HG03280 (cell line): Measurements from ENCODE around the gene LRP3.
"Not testable (repeated sequence)": the region's sequence is repeated elsewhere in the genome, so short reads cannot be mapped to it uniquely, and the experiment has no call there.

Experiments
- ATAC-seq: cut with Tn5 transposase; IDR thresholded peaks from one replicate; pipeline ENCODE4 v1.9.1; 2021; ENCODE audit warnings: mild to moderate bottlenecking, moderate library complexity; ENCODE audit not compliant: unreplicated experiment

Gene LRP3

GRCh38 chr19:33215438-33216197 lies 21.5 kb downstream of the LRP3 start:
- ATAC-seq: no peak

GRCh38 chr19:33216198-33216830 lies 22.2 kb downstream of the LRP3 start:
- no peak for ATAC-seq

GRCh38 chr19:33217881-33218280 lies 23.8 kb downstream of the LRP3 start:
- ATAC-seq: no peak

- no peak for ATAC-seq
These were observed 25.2 kb downstream of the LRP3 start for GRCh38 chr19:33219261-33219815.

GRCh38 chr19:33220115-33220514 lies 26.0 kb downstream of the LRP3 start:
- no peak for ATAC-seq

GRCh38 chr19:33220735-33221134 lies 26.6 kb downstream of the LRP3 start:
- no peak for ATAC-seq

GRCh38 chr19:33221638-33222037 lies 27.5 kb downstream of the LRP3 start:
- ATAC-seq: no peak

GRCh38 chr19:33222255-33222654 lies 28.1 kb downstream of the LRP3 start:
- ATAC-seq: not testable (repeated sequence)

GRCh38 chr19:33224694-33225457 lies 30.7 kb downstream of the LRP3 start:
- no peak for ATAC-seq

GRCh38 chr19:33225458-33225926 lies 31.4 kb downstream of the LRP3 start, which contains the start of gene SLC7A10:
Gene SLC7A10, minus strand, starts transcription at chr19:33225850. Its CDS starts 147 bp downstream, at chr19:33225703.
- ATAC-seq: no peak

- ATAC-seq: no peak
These were observed 32.6 kb downstream of the LRP3 start for GRCh38 chr19:33226550-33227241.

- ATAC-seq: no peak
These were observed 33.1 kb downstream of the LRP3 start for GRCh38 chr19:33227242-33227650.

- ATAC-seq: no peak
These were observed 33.9 kb downstream of the LRP3 start for GRCh38 chr19:33227870-33228599.

- ATAC-seq: no peak
These were observed 35.8 kb downstream of the LRP3 start for GRCh38 chr19:33229962-33230361.

- ATAC-seq: no peak
These were observed 37.4 kb downstream of the LRP3 start for GRCh38 chr19:33231511-33231910.

- no peak for ATAC-seq
These were observed 38.5 kb downstream of the LRP3 start for GRCh38 chr19:33232656-33233055.

GRCh38 chr19:33233056-33233873 lies 39.1 kb downstream of the LRP3 start:
- no peak for ATAC-seq

GRCh38 chr19:33234092-33234491 lies 40.0 kb downstream of the LRP3 start:
- ATAC-seq: no peak

GRCh38 chr19:33234736-33235135 lies 40.6 kb downstream of the LRP3 start:
- no peak for ATAC-seq
